Measurements from ENCODE around the gene HELZ. TPM values are rescaled to one million over a fixed set of nuclear protein-coding genes. Genes with fewer than 3 reads are reported as not detected.

HELZ gene
- total and polyA plus RNA-seq, 5 donors from 2014 or later: 48.3 to 130 (median 56.7) TPM

GRCh38 chr17:67119102-67119501, 125.9 kb downstream of the HELZ start:
- Histone ChIP-seq H3K4me3 (ENCODE audit: low read depth, low read length) (no peak overlapping the region), H3K4me1 (ENCODE audit: control insufficient read depth, insufficient read depth, low read length, poor library complexity, severe bottlenecking) (no peaks in the 10 kb centered on the region), H3K27me3 (ENCODE audit: control insufficient read depth, insufficient read depth, low read length) (no peaks in the 10 kb centered on the region), H3K9me3 (ENCODE audit: control insufficient read depth in 2 of 2, low read length in 2 of 2) (peaks cover 5 to 6% of the 10 kb centered on the region in 2 experiments), H3K36me3 (ENCODE audit: control insufficient read depth, insufficient read depth, low read length) (peaks cover 84% of the 10 kb centered on the region), H3K27ac (ENCODE audit: insufficient read depth, low read length, poor library complexity, severe bottlenecking) (no peak overlapping the region)
- Mint-ChIP-seq H3K27me3 (no peaks in the 10 kb centered on the region), H3K36me3 (peaks cover 62% of the 10 kb centered on the region), H3K4me1 (peaks cover 5 to 18% (median 14%) of the 10 kb centered on the region in 4 donors), H3K27ac (no peak overlapping the region), H3K9me3 (peaks cover 0 to 22% (median 10%) of the 10 kb centered on the region in 7 donors), H3K4me3 (no peak overlapping the region)
- ATAC-seq (ENCODE audit: low read depth in 2 of 2) (no peak), DNase-seq (no peak)

DNA sequence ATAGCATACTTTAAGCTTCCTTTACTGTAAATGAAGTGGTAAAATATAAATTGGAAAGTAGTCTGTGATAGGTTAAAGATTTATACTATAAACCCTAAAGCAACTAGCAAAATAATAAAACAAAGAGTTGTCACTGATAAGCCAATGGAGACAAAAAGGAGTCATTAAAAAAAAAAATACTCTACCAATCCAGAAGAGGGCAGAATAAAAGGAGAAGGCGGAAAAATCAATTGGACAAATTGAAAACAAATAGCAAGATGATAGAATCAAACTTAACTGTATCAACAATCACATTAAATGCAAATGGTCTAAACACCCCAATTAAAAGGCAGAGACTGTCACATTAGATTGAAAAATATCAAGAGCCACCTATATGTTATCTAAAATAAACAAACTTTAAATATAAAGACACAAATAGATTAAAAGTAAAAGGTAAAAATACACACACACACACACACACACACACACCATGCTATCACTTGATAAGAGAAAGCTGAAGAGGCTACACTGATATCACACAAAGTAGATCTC, 128.9 kb downstream of the HELZ start:
- Mint-ChIP-seq H3K36me3 (peaks cover 76% of the 10 kb centered on the region), H3K27me3 (no peaks in the 10 kb centered on the region), H3K4me3 (no peak overlapping the region), H3K4me1 (peaks cover 11 to 21% (median 16%) of the 10 kb centered on the region in 4 donors), H3K9me3 (peaks cover 0 to 22% (median 10%) of the 10 kb centered on the region in 7 donors), H3K27ac (peak overlapping the region in 1 of 3 donors; percentile 28)
- Histone ChIP-seq H3K36me3 (ENCODE audit: control insufficient read depth, insufficient read depth, low read length) (peaks cover 87% of the 10 kb centered on the region), H3K9me3 (ENCODE audit: control insufficient read depth in 2 of 2, low read length in 2 of 2) (peaks cover 5 to 6% of the 10 kb centered on the region in 2 experiments), H3K27ac (ENCODE audit: insufficient read depth, low read length, poor library complexity, severe bottlenecking) (no peak overlapping the region), H3K27me3 (ENCODE audit: control insufficient read depth, insufficient read depth, low read length) (no peaks in the 10 kb centered on the region), H3K4me1 (ENCODE audit: control insufficient read depth, insufficient read depth, low read length, poor library complexity, severe bottlenecking) (no peaks in the 10 kb centered on the region), H3K4me3 (ENCODE audit: low read depth, low read length) (no peak overlapping the region)
- no peak for ATAC-seq (ENCODE audit: low read depth in 2 of 2)
- DNase-seq: no peak

DNA sequence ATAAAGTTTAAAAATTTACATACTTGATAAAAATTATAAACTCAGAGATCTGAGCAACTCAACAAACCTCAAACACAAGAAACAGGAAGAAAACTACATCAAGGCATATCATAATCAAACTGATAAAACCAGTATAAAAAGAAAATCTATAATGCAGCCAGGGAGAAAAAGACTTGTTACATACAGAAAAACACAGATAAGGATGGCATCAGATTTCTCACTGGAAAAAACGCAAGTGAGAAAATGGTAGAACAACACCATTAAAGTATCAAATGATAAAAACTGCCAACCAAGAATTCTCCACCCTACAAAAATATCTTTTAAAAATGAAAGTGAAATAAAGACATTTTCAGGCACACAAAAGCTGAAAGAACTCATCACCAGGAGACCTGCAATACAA, 129.6 kb downstream of the HELZ start:
- Histone ChIP-seq H3K27ac (ENCODE audit: insufficient read depth, low read length, poor library complexity, severe bottlenecking) (no peak overlapping the region), H3K9me3 (ENCODE audit: control insufficient read depth in 2 of 2, low read length in 2 of 2) (peaks cover 5 to 6% of the 10 kb centered on the region in 2 experiments), H3K27me3 (ENCODE audit: control insufficient read depth, insufficient read depth, low read length) (no peaks in the 10 kb centered on the region), H3K4me1 (ENCODE audit: control insufficient read depth, insufficient read depth, low read length, poor library complexity, severe bottlenecking) (no peaks in the 10 kb centered on the region), H3K36me3 (ENCODE audit: control insufficient read depth, insufficient read depth, low read length) (peaks cover 87% of the 10 kb centered on the region), H3K4me3 (ENCODE audit: low read depth, low read length) (no peak overlapping the region)
- Mint-ChIP-seq H3K4me1 (peaks cover 11 to 27% (median 15%) of the 10 kb centered on the region in 4 donors), H3K9me3 (peaks cover 2 to 22% (median 10%) of the 10 kb centered on the region in 7 donors), H3K36me3 (peaks cover 75% of the 10 kb centered on the region), H3K4me3 (no peak overlapping the region), H3K27ac (no peak overlapping the region), H3K27me3 (no peaks in the 10 kb centered on the region)
- peak in 1 of 3 donors; percentile 11 for DNase-seq
- no peak for ATAC-seq (ENCODE audit: low read depth in 2 of 2)

DNA sequence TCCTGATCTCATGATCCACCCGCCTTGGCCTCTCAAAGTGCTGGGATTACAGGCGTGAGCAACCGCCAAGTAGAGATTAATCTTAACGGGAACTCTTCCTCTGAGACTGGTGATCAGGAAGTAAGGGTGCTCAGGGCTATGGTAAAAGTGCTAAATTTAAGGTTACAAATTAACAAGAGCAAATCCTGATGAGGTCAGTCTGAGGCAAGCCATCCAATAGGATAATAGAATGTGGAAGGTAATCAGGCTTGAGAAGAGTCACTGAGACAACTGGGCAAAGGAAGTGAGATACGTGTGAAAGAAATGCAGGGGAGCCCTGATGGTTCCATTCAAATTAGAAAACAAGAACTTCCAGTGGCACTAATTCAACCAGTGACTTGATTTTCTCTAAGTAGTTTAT, 131.5 kb downstream of the HELZ start:
- H3K36me3 ChIP-seq (ENCODE audit: control insufficient read depth, insufficient read depth, low read length): peaks cover 87% of the 10 kb centered on the region
- peaks cover 11 to 27% (median 15%) of the 10 kb centered on the region in 4 donors for H3K4me1 Mint-ChIP-seq
- H3K4me3 Mint-ChIP-seq: no peak overlapping the region
- H3K9me3 ChIP-seq (ENCODE audit: control insufficient read depth in 2 of 2, low read length in 2 of 2): peaks cover 5 to 6% of the 10 kb centered on the region in 2 experiments
- ATAC-seq (ENCODE audit: low read depth in 2 of 2) (no peak), DNase-seq (no peak)
- no peak overlapping the region for H3K4me3 ChIP-seq (ENCODE audit: low read depth, low read length)
- peaks cover 66% of the 10 kb centered on the region for H3K36me3 Mint-ChIP-seq
- H3K27me3 ChIP-seq (ENCODE audit: control insufficient read depth, insufficient read depth, low read length): no peaks in the 10 kb centered on the region
- H3K4me1 ChIP-seq (ENCODE audit: control insufficient read depth, insufficient read depth, low read length, poor library complexity, severe bottlenecking): no peaks in the 10 kb centered on the region
- peaks cover 2 to 22% (median 10%) of the 10 kb centered on the region in 7 donors for H3K9me3 Mint-ChIP-seq
- H3K27ac Mint-ChIP-seq: no peak overlapping the region
- H3K27ac ChIP-seq (ENCODE audit: insufficient read depth, low read length, poor library complexity, severe bottlenecking): no peak overlapping the region
- H3K27me3 Mint-ChIP-seq: no peaks in the 10 kb centered on the region

GRCh38 chr17:67111808-67112207, 133.2 kb downstream of the HELZ start:
- Mint-ChIP-seq H3K36me3 (peaks cover 67% of the 10 kb centered on the region), H3K27me3 (no peaks in the 10 kb centered on the region), H3K27ac (peak overlapping the region; percentile 8 to 48 (median 12)), H3K4me3 (no peak overlapping the region), H3K9me3 (peaks cover 2 to 14% (median 10%) of the 10 kb centered on the region in 7 donors), H3K4me1 (peaks cover 13 to 27% (median 16%) of the 10 kb centered on the region in 4 donors)
- H3K9me3 ChIP-seq (ENCODE audit: control insufficient read depth in 2 of 2, low read length in 2 of 2): peaks cover 5% of the 10 kb centered on the region in 2 experiments
- ATAC-seq (ENCODE audit: low read depth in 2 of 2): no peak
- peaks cover 90% of the 10 kb centered on the region for H3K36me3 ChIP-seq (ENCODE audit: control insufficient read depth, insufficient read depth, low read length)
- H3K27ac ChIP-seq (ENCODE audit: insufficient read depth, low read length, poor library complexity, severe bottlenecking): no peak overlapping the region
- H3K4me3 ChIP-seq (ENCODE audit: low read depth, low read length): no peak overlapping the region
- H3K27me3 ChIP-seq (ENCODE audit: control insufficient read depth, insufficient read depth, low read length): no peaks in the 10 kb centered on the region
- no peak for DNase-seq
- no peaks in the 10 kb centered on the region for H3K4me1 ChIP-seq (ENCODE audit: control insufficient read depth, insufficient read depth, low read length, poor library complexity, severe bottlenecking)

DNA sequence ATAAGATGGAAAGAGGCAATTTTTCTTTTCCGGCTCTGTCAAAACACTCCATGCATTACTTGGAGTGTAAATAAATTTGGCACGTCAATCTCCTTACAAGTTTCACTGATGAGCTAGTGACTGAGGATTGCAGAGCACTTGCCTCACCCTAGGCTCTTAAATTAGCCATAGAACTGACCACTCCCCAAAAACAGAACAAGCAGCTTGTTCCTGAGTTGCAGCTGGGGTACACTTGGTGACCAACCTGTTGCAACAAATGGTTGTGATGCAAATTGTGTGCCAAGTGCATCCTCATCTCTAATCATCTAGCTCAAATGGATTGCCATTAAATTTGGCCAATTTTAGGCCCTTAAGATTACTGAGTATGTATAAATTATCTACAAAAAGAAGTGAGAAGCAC, 133.7 kb downstream of the HELZ start:
- no peaks in the 10 kb centered on the region for H3K27me3 ChIP-seq (ENCODE audit: control insufficient read depth, insufficient read depth, low read length)
- peaks cover 11 to 24% (median 16%) of the 10 kb centered on the region in 4 donors for H3K4me1 Mint-ChIP-seq
- H3K27ac Mint-ChIP-seq: peak overlapping the region in 2 of 3 donors; percentile 12 to 48
- ATAC-seq (ENCODE audit: low read depth in 2 of 2) (no peak), DNase-seq (no peak)
- no peaks in the 10 kb centered on the region for H3K4me1 ChIP-seq (ENCODE audit: control insufficient read depth, insufficient read depth, low read length, poor library complexity, severe bottlenecking)
- H3K4me3 ChIP-seq (ENCODE audit: low read depth, low read length): no peak overlapping the region
- H3K4me3 Mint-ChIP-seq: no peak overlapping the region
- H3K36me3 Mint-ChIP-seq: peaks cover 62% of the 10 kb centered on the region
- peaks cover 91% of the 10 kb centered on the region for H3K36me3 ChIP-seq (ENCODE audit: control insufficient read depth, insufficient read depth, low read length)
- H3K9me3 ChIP-seq (ENCODE audit: control insufficient read depth in 2 of 2, low read length in 2 of 2): peaks cover under 1 to 5% of the 10 kb centered on the region in 2 experiments
- no peak overlapping the region for H3K27ac ChIP-seq (ENCODE audit: insufficient read depth, low read length, poor library complexity, severe bottlenecking)
- H3K27me3 Mint-ChIP-seq: no peaks in the 10 kb centered on the region
- peaks cover 2 to 11% (median 8%) of the 10 kb centered on the region in 7 donors for H3K9me3 Mint-ChIP-seq

- no peak overlapping the region for H3K4me3 ChIP-seq (ENCODE audit: low read depth, low read length)
- peaks cover 55% of the 10 kb centered on the region for H3K36me3 Mint-ChIP-seq
Observed at GRCh38 chr17:67110619-67111018, 134.4 kb downstream of the HELZ start.

DNA sequence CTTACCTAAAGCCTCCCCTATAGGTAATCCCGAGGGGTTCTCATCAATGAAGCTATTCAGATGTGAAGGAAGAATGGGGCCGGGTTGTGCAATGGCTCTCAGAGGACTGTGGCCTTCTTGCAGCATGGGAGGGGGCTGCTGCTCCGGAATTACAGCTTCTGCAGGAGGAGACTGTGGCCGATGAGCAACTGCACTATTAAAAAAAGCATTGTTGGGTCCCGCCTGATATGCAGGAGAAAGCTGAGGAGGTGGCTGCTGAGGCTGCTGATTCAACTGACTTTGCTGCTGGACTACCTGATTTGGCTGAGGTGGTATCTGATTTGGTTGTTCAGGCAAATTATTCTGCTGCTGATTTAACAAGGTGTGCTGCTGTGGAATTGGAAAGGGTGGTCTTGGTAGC, 135.9 kb downstream of the HELZ start:
- no peak overlapping the region for H3K27ac Mint-ChIP-seq
- peaks cover 8 to 23% (median 13%) of the 10 kb centered on the region in 4 donors for H3K4me1 Mint-ChIP-seq
- Histone ChIP-seq H3K36me3 (ENCODE audit: control insufficient read depth, insufficient read depth, low read length) (peaks cover 84% of the 10 kb centered on the region), H3K27me3 (ENCODE audit: control insufficient read depth, insufficient read depth, low read length) (no peaks in the 10 kb centered on the region), H3K9me3 (ENCODE audit: control insufficient read depth in 2 of 2, low read length in 2 of 2) (no peaks in the 10 kb centered on the region), H3K27ac (ENCODE audit: insufficient read depth, low read length, poor library complexity, severe bottlenecking) (no peak overlapping the region), H3K4me3 (ENCODE audit: low read depth, low read length) (no peak overlapping the region), H3K4me1 (ENCODE audit: control insufficient read depth, insufficient read depth, low read length, poor library complexity, severe bottlenecking) (no peaks in the 10 kb centered on the region)
- H3K27me3 Mint-ChIP-seq: no peaks in the 10 kb centered on the region
- no peak for DNase-seq
- H3K9me3 Mint-ChIP-seq: peaks cover 0 to 3% (median 0%) of the 10 kb centered on the region in 7 donors
- H3K4me3 Mint-ChIP-seq: no peak overlapping the region
- ATAC-seq (ENCODE audit: low read depth in 2 of 2): no peak
- peaks cover 53% of the 10 kb centered on the region for H3K36me3 Mint-ChIP-seq

More at GRCh38 chr17:67110619-67111018, 134.4 kb downstream of the HELZ start:
- no peak overlapping the region for H3K4me3 Mint-ChIP-seq
- Histone ChIP-seq H3K9me3 (ENCODE audit: control insufficient read depth in 2 of 2, low read length in 2 of 2) (peaks cover 0 to 3% of the 10 kb centered on the region in 2 experiments), H3K27ac (ENCODE audit: insufficient read depth, low read length, poor library complexity, severe bottlenecking) (no peak overlapping the region), H3K27me3 (ENCODE audit: control insufficient read depth, insufficient read depth, low read length) (no peaks in the 10 kb centered on the region), H3K36me3 (ENCODE audit: control insufficient read depth, insufficient read depth, low read length) (peaks cover 86% of the 10 kb centered on the region), H3K4me1 (ENCODE audit: control insufficient read depth, insufficient read depth, low read length, poor library complexity, severe bottlenecking) (no peaks in the 10 kb centered on the region)
- H3K27me3 Mint-ChIP-seq: no peaks in the 10 kb centered on the region
- H3K27ac Mint-ChIP-seq: peak overlapping the region in 2 of 3 donors; percentile 1 to 23
- ATAC-seq (ENCODE audit: low read depth in 2 of 2): no peak
- H3K9me3 Mint-ChIP-seq: peaks cover 0 to 9% (median 3%) of the 10 kb centered on the region in 7 donors
- peaks cover 9 to 19% (median 14%) of the 10 kb centered on the region in 4 donors for H3K4me1 Mint-ChIP-seq
- DNase-seq: no peak

Measured in CD4-positive, CD25-positive, alpha-beta regulatory T cell (primary cell).